H54 (cell line): ENCODE measurements around the gene MPPED1.

ENCODE experiments used
- DNase-seq: peaks from one replicate; pipeline ENCODE4 v3.0.0; 2011; ENCODE audit warnings: low spot score, mixed read lengths; ENCODE audit not compliant: insufficient read length
- FAIRE-seq: peaks from 3 replicates; lab custom pipeline; 2011; peaks lifted over from hg19 to GRCh38; lab: Jason Lieb, UNC
- POLR2A ChIP-seq: IDR thresholded peaks from 2 replicates; pipeline ENCODE4 v1.6.1; 2011; ENCODE audit warnings: low read depth, mild to moderate bottlenecking, low read length

MPPED1 gene, protein sequence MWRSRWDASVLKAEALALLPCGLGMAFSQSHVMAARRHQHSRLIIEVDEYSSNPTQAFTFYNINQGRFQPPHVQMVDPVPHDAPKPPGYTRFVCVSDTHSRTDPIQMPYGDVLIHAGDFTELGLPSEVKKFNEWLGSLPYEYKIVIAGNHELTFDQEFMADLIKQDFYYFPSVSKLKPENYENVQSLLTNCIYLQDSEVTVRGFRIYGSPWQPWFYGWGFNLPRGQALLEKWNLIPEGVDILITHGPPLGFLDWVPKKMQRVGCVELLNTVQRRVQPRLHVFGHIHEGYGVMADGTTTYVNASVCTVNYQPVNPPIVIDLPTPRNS

GRCh38 chr22:43411869-43412807, at the start of gene MPPED1:
Gene MPPED1, plus strand, starts transcription at chr22:43412014. Its CDS starts 12,972 bp downstream, at chr22:43424986.
- TF ChIP-seq POLR2A, result no peak
- FAIRE-seq, result no peak
- DNase-seq, result no peak

GRCh38 chr22:43363315-43364168, 48.3 kb upstream of the MPPED1 start:
- no peak for FAIRE-seq

DNA sequence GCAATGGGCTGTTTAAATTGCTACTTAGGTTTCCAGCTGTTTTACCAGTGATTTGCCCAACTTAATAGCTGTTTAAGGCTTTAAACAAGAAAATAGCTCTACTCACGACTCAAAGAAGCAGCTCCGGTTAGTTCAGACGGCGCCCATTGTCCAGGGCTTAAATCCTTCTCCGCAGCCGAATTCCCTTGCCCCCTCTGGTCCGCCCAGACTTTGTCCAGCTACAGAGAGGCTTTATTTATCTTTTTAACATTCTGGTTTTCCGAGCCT, 47.7 kb upstream of the MPPED1 start:
- TF ChIP-seq POLR2A, result no peak
- FAIRE-seq, result no peak

More at GRCh38 chr22:43363315-43364168, 48.3 kb upstream of the MPPED1 start:
- no peak for TF ChIP-seq POLR2A
- no peak for DNase-seq

DNA sequence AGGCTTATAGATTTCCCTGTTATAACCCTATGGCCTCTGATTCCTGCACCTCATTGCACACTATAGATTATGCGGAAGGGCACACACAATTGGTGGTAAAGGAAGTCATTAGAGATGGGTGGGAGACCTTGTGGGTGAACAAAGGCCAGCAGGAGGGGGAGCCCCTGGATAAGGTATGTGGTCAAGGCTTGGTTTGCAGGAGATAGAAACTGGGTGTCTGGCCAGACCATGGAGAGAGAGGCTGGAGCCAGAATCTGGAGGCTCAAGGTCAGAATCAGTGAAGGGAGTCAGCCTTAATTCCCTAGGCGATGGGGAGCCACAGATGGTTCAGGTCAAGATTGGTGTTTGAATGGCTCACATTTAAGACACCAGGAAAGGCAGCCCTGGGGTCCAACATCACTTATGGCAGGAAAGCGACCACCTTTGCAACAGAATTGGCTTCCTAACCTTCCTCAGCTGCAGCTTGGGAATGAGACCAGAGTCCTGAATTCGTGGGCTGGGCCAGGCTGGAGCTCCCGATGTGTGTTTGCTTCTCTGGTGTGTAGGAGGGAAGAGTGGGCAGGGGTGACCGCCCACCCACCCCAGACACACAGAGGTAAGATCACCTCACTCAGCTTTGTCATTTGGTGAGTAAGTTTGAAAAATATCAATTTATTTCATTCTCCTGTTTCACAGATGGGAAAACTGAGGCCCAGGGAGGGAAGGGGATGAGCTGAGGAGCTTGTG, 45.9 kb upstream of the MPPED1 start:
- no peak for TF ChIP-seq POLR2A
- no peak for FAIRE-seq
- DNase-seq, result no peak

More for the DNA sequence above, 47.7 kb upstream of the MPPED1 start:
- no peak for DNase-seq

DNA sequence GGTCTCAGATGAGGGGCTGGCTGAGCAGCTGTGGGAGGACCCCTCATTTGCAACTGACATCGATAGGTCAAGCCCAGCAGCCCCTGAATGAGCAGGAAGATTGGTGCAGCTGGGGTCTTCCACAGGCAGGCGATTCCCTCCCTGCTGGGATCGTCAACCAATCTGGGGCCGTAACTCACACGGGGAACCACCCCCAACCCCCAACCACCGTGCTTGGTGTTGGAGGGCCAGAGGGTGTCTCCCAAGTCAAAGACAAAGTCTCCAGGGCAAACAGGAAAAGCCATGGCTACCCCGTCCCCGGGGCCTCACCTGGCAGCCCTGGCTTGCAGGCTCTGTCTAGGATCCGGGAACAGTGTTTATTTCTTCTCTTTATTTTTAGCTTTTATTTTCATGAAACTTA, 41.8 kb upstream of the MPPED1 start:
- FAIRE-seq (no peak), DNase-seq (no peak)
- TF ChIP-seq POLR2A, result no peak

DNA sequence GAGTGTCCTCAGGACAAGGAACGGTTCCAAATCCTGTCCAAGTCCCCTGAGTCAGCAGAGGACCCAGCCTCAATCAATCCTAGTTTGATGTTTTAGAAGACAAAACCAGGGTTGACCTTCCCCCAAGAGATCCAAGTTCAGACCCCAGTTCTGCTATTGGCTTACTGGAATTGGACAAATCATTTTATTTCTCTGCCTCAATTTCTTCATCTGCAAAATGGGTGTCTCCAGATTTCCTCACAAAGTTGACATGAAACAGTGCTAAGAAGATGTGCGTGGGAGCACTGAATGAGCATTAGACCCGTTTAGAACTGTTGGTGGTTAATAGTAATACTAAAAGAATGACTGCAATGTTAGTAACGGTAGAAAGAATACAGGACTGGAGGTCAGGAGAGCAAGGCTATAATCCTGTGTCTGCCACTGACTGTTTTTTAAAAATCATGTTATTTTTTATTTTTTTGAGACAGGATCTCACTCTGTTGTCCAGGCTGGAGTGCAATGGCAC, 35.8 kb upstream of the MPPED1 start:
- no peak for DNase-seq
- no peak for FAIRE-seq
- TF ChIP-seq POLR2A, result no peak

- no peak for TF ChIP-seq POLR2A
- no peak for FAIRE-seq
- no peak for DNase-seq
These were observed 34.9 kb upstream of the MPPED1 start for GRCh38 chr22:43376765-43377547.

GRCh38 chr22:43377548-43377895, 34.3 kb upstream of the MPPED1 start:
- no peak for DNase-seq
- no peak for TF ChIP-seq POLR2A
- no peak for FAIRE-seq

DNA sequence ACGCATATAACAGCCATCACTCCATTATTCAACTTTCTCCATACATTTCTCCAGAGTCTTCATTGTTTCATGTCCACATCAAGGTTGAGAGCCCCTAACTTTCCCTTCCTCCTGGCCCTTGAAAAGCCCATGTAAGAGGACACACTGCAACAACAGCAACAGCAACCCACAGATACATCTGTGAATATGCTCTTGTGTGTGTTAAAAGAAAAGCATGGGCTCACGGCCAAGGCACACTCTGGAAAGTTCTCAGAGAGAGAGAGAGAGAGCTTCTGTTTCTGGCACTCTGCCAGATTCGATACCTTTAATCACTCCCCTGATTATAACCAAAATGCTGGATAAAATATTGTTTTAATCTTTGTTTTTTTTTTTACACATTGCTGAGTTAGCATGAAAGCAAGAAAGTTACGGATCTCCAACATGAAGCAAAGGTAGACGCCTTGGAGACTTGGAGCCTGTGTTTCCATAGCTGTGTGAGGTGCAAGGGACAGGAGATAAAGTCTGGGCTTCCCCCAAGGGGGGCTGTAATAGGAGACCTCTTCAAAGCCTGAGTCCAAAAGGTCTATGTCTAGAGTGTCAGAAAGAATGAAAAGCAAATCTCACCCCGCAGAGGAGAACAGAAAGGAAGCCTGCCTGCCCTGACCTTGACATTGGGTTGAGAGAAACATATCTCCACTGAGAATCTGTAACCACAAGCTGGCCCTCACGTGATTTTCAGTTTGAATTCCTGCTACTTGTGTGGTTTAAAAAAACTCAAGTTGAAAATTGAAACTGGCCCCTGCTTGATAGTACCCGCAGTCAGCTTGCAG, 33.7 kb upstream of the MPPED1 start:
- DNase-seq, result no peak
- no peak for FAIRE-seq
- TF ChIP-seq POLR2A, result no peak

GRCh38 chr22:43381693-43382092, 30.1 kb upstream of the MPPED1 start:
- no peak for TF ChIP-seq POLR2A
- DNase-seq (no peak), FAIRE-seq (no peak)

GRCh38 chr22:43384863-43385262, 27.0 kb upstream of the MPPED1 start:
- FAIRE-seq, result no peak
- no peak for DNase-seq
- TF ChIP-seq POLR2A, result no peak
